Measurements from ENCODE around the gene TLE7. TPM values are rescaled to one million over a fixed set of nuclear protein-coding genes. Genes with fewer than 3 reads are reported as not detected.

Gene TLE7
- total RNA-seq, 1 experiment from 2014 or later = not detected

GRCh38 chr16:71436473-71436872 lies 5.4 kb downstream of the TLE7 start:
- intact Hi-C loops (cut with micrococcal nuclease) = no loop called here
- H3K9me3 Mint-ChIP-seq (ENCODE audit: unreplicated experiment) = peaks cover 14% of the 10 kb centered on the region
- no peaks in the 10 kb centered on the region for H3K36me3 Mint-ChIP-seq (ENCODE audit: insufficient read depth, unreplicated experiment)
- no peak for DNase-seq (ENCODE audit: unreplicated experiment)
- H3K4me1 Mint-ChIP-seq (ENCODE audit: insufficient read depth, unreplicated experiment) = no peaks in the 10 kb centered on the region
- H3K27ac Mint-ChIP-seq (ENCODE audit: low read depth, unreplicated experiment) = no peak overlapping the region
- TF ChIP-seq CTCF (IDR thresholded peaks at IDR 0.05; ENCODE audit: unreplicated experiment) = no peak
- BruUV-seq (replicated peaks) = no TSS peak
- ChIA-PET CTCF (interaction anchor here (0.9 to 1.0 kb wide), 2 partner anchors 21 to 175 kb away, joined by 4 read pairs; no protein-coding TSS in a partner anchor), POLR2A (no interaction called here)
- no peaks in the 10 kb centered on the region for H3K27me3 Mint-ChIP-seq (ENCODE audit: insufficient read depth, unreplicated experiment)
- H3K4me3 Mint-ChIP-seq (ENCODE audit: unreplicated experiment) = no peak overlapping the region

- CTCF ChIA-PET = no interaction called here
- intact Hi-C loops (cut with micrococcal nuclease) = no loop called here
Observed at GRCh38 chr16:71432906-71433305, 8.9 kb downstream of the TLE7 start.

GRCh38 chr16:71431991-71432390 lies 9.9 kb downstream of the TLE7 start:
- CTCF ChIA-PET = interaction anchor here (0.7 to 0.8 kb wide), 2 partner anchors 70 to 111 kb away, joined by 3 read pairs; no protein-coding TSS in a partner anchor
- BruUV-seq (replicated peaks) = no TSS peak
- peaks cover 2% of the 10 kb centered on the region for H3K9me3 Mint-ChIP-seq (ENCODE audit: unreplicated experiment)
- no peak overlapping the region for H3K4me3 Mint-ChIP-seq (ENCODE audit: unreplicated experiment)
- no peak for DNase-seq (ENCODE audit: unreplicated experiment)
- intact Hi-C loops (cut with micrococcal nuclease) = no loop called here
- no peaks in the 10 kb centered on the region for H3K4me1 Mint-ChIP-seq (ENCODE audit: insufficient read depth, unreplicated experiment)
- no peaks in the 10 kb centered on the region for H3K36me3 Mint-ChIP-seq (ENCODE audit: insufficient read depth, unreplicated experiment)
- H3K27me3 Mint-ChIP-seq (ENCODE audit: insufficient read depth, unreplicated experiment) = no peaks in the 10 kb centered on the region
- POLR2A ChIA-PET = no interaction called here
- no peak for TF ChIP-seq CTCF (IDR thresholded peaks at IDR 0.05; ENCODE audit: unreplicated experiment)
- H3K27ac Mint-ChIP-seq (ENCODE audit: low read depth, unreplicated experiment) = no peak overlapping the region

More at GRCh38 chr16:71432906-71433305, 8.9 kb downstream of the TLE7 start:
- Mint-ChIP-seq H3K9me3 (ENCODE audit: unreplicated experiment) (peaks cover 7% of the 10 kb centered on the region), H3K4me1 (ENCODE audit: insufficient read depth, unreplicated experiment) (no peaks in the 10 kb centered on the region), H3K36me3 (ENCODE audit: insufficient read depth, unreplicated experiment) (no peaks in the 10 kb centered on the region), H3K27me3 (ENCODE audit: insufficient read depth, unreplicated experiment) (no peaks in the 10 kb centered on the region), H3K4me3 (ENCODE audit: unreplicated experiment) (no peak overlapping the region), H3K27ac (ENCODE audit: low read depth, unreplicated experiment) (no peak overlapping the region)
- no TSS peak for BruUV-seq (replicated peaks)
- POLR2A ChIA-PET = no interaction called here
- no peak for TF ChIP-seq CTCF (IDR thresholded peaks at IDR 0.05; ENCODE audit: unreplicated experiment)
- DNase-seq (ENCODE audit: unreplicated experiment) = no peak

GRCh38 chr16:71431176-71431575 lies 10.7 kb downstream of the TLE7 start:
- Mint-ChIP-seq H3K4me1 (ENCODE audit: insufficient read depth, unreplicated experiment) (no peaks in the 10 kb centered on the region), H3K9me3 (ENCODE audit: unreplicated experiment) (no peaks in the 10 kb centered on the region), H3K27ac (ENCODE audit: low read depth, unreplicated experiment) (no peak overlapping the region), H3K4me3 (ENCODE audit: unreplicated experiment) (no peak overlapping the region), H3K27me3 (ENCODE audit: insufficient read depth, unreplicated experiment) (no peaks in the 10 kb centered on the region), H3K36me3 (ENCODE audit: insufficient read depth, unreplicated experiment) (peaks cover 7% of the 10 kb centered on the region)
- intact Hi-C loops (cut with micrococcal nuclease) = no loop called here
- no TSS peak for BruUV-seq (replicated peaks)
- no peak for TF ChIP-seq CTCF (IDR thresholded peaks at IDR 0.05; ENCODE audit: unreplicated experiment)
- ChIA-PET POLR2A (no interaction called here), CTCF (interaction anchor here (0.5 kb wide), 1 partner anchor 18 kb away, joined by 3 read pairs; no protein-coding TSS in a partner anchor)
- DNase-seq (ENCODE audit: unreplicated experiment) = no peak
